Activated T-cell treated with anti-CD3 and anti-CD28 coated beads for 1 hour (primary cell): ENCODE data around the gene SMIM12.

Experiments used
- DNase-seq: peaks from one replicate; pipeline ENCODE4 v3.0.0-alpha.2; 2020; ENCODE audit warnings: low read depth

Gene SMIM12

GRCh38 chr1:34872133-34872503 lies 12.6 kb upstream of the SMIM12 start:
- DNase-seq, result no peak

GRCh38 chr1:34871443-34872132 lies 12.0 kb upstream of the SMIM12 start:
- no peak for DNase-seq

- DNase-seq, result no peak
Measured at GRCh38 chr1:34870395-34870794, 10.8 kb upstream of the SMIM12 start.

GRCh38 chr1:34869760-34870159 lies 10.2 kb upstream of the SMIM12 start:
- DNase-seq, result no peak

- DNase-seq, result no peak
Measured at GRCh38 chr1:34868230-34869049, 8.9 kb upstream of the SMIM12 start.

- DNase-seq, result no peak
Measured at GRCh38 chr1:34867415-34867814, 7.9 kb upstream of the SMIM12 start.

GRCh38 chr1:34866762-34867109 lies 7.2 kb upstream of the SMIM12 start:
- no peak for DNase-seq

GRCh38 chr1:34865981-34866761 lies 6.6 kb upstream of the SMIM12 start:
- DNase-seq, result peak; percentile 95

GRCh38 chr1:34865573-34865972 lies 6.0 kb upstream of the SMIM12 start:
- no peak for DNase-seq

GRCh38 chr1:34864759-34865158 lies 5.2 kb upstream of the SMIM12 start:
- DNase-seq, result no peak

GRCh38 chr1:34863501-34863900 lies 4.0 kb upstream of the SMIM12 start:
- no peak for DNase-seq

- DNase-seq, result no peak
Measured at GRCh38 chr1:34858901-34859445, 576 bp downstream of the SMIM12 start.

GRCh38 chr1:34856697-34857096 lies 2.9 kb downstream of the SMIM12 start:
- DNase-seq, result no peak

GRCh38 chr1:34852677-34853217 lies 6.8 kb downstream of the SMIM12 start:
- peak; percentile 81 for DNase-seq

- DNase-seq, result no peak
Measured at GRCh38 chr1:34851431-34852105, 8.0 kb downstream of the SMIM12 start.

GRCh38 chr1:34850382-34850781 lies 9.2 kb downstream of the SMIM12 start:
- DNase-seq, result no peak

GRCh38 chr1:34847094-34847493 lies 12.5 kb downstream of the SMIM12 start:
- no peak for DNase-seq

- DNase-seq, result no peak
Measured at GRCh38 chr1:34846265-34846664, 13.3 kb downstream of the SMIM12 start.

- DNase-seq, result no peak
Measured at GRCh38 chr1:34845131-34845901, 14.2 kb downstream of the SMIM12 start.

GRCh38 chr1:34844252-34844634 lies 15.3 kb downstream of the SMIM12 start:
- DNase-seq, result no peak
